Measurements from ENCODE around the gene GMPPA. TPM values are rescaled to one million over a fixed set of nuclear protein-coding genes. Genes with fewer than 3 reads are reported as not detected.

Gene GMPPA
- total and polyA plus RNA-seq, 9 of the 15 experiments (the other 6 are each of a cell fraction or from before 2014, with no cell fraction given), result 7.0 to 101 (median 66.7) TPM

DNA sequence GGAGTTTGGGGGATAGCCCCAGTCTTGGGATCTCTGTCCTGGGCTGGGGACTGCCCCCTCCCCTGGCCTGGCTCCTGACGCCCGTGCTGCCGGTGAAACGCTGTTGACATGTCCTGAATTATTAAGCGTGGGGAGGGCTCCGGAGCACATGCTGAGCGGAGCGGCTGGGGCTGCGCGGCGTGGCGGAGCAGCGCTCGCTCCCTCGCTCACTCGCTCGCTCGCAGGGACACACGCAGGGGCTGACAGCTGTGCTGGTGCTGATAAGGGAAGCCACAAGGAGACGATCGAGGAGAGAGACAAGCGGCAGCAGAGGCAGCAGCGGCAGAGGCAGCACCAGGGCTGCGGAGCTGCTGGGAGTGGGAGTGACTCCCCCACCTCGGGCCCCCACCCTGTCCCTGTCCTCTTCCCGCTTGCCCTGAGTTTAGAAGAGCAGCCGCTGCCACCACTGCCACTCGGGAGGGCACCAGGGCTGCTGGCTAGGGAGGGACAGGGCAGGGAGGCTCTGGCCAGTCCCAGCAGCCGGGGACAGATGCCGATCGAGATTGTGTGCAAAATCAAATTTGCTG lies 15.6 kb downstream of the GMPPA start, which contains the start of gene ASIC4 (continued):
- TF ChIP-seq SMC3 (conservative IDR thresholded peaks at IDR 0.05; ENCODE audit: insufficient read depth, low read depth, low read length) (0 out of 2 replicates have a peak, but pooled peaks have one; percentile 10), ZBTB5 (IDR thresholded peaks at IDR 0.05) (no peak), MGA (IDR thresholded peaks at IDR 0.05) (peak; percentile 88), TFAP4 (CRISPR knock-in tag; IDR thresholded peaks at IDR 0.05; ENCODE audit: borderline replicate concordance) (peak; percentile 99), POLR2G (IDR thresholded peaks at IDR 0.05; ENCODE audit: low read depth, low read length) (peak; percentile 81), PRPF4 (IDR thresholded peaks at IDR 0.05; ENCODE audit: insufficient read depth, low read depth, low read length, poor library complexity, severe bottlenecking) (no peak)
- TF ChIP-seq, protein P1, sequence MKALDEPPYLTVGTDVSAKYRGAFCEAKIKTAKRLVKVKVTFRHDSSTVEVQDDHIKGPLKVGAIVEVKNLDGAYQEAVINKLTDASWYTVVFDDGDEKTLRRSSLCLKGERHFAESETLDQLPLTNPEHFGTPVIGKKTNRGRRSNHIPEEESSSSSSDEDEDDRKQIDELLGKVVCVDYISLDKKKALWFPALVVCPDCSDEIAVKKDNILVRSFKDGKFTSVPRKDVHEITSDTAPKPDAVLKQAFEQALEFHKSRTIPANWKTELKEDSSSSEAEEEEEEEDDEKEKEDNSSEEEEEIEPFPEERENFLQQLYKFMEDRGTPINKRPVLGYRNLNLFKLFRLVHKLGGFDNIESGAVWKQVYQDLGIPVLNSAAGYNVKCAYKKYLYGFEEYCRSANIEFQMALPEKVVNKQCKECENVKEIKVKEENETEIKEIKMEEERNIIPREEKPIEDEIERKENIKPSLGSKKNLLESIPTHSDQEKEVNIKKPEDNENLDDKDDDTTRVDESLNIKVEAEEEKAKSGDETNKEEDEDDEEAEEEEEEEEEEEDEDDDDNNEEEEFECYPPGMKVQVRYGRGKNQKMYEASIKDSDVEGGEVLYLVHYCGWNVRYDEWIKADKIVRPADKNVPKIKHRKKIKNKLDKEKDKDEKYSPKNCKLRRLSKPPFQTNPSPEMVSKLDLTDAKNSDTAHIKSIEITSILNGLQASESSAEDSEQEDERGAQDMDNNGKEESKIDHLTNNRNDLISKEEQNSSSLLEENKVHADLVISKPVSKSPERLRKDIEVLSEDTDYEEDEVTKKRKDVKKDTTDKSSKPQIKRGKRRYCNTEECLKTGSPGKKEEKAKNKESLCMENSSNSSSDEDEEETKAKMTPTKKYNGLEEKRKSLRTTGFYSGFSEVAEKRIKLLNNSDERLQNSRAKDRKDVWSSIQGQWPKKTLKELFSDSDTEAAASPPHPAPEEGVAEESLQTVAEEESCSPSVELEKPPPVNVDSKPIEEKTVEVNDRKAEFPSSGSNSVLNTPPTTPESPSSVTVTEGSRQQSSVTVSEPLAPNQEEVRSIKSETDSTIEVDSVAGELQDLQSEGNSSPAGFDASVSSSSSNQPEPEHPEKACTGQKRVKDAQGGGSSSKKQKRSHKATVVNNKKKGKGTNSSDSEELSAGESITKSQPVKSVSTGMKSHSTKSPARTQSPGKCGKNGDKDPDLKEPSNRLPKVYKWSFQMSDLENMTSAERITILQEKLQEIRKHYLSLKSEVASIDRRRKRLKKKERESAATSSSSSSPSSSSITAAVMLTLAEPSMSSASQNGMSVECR (CRISPR knock-in tag; IDR thresholded peaks at IDR 0.05), result peak; percentile 46; the same call in 1 of the 2 replicates

All from K562 (cell line).